Karpas-422 (cell line): ENCODE data around the gene DRD4. TPM values are rescaled to one million over a fixed set of nuclear protein-coding genes. Genes with fewer than 3 reads are reported as not detected.
"Not testable (repeated sequence)": the region's sequence is repeated elsewhere in the genome, so short reads cannot be mapped to it uniquely, and the experiment has no call there.

ENCODE experiments used
- DNase-seq: peaks from one replicate; pipeline ENCODE4 v3.0.0-alpha.2; 2015
- H2AFZ ChIP-seq: fragments of 200-600 bp; sonication (generic); 2 replicates; pipeline ENCODE4 v1.6.1; 2014; ENCODE audit warnings: antibody characterized with exemption, low read length, mixed read lengths
- H3K27ac ChIP-seq: fragments of 200-600 bp; sonication (generic); 2 replicates; pipeline ENCODE4 v1.5.1; 2014; ENCODE audit warnings: mild to moderate bottlenecking, low read length, moderate library complexity
- H3K27me3 ChIP-seq: fragments of 200-600 bp; sonication (generic); 2 replicates; pipeline ENCODE4 v1.6.1; 2014; ENCODE audit warnings: low read length, mixed read lengths
- H3K36me3 ChIP-seq: fragments of 200-600 bp; sonication (generic); 2 replicates; pipeline ENCODE4 v1.6.1; 2014; ENCODE audit warnings: low read length, mixed read lengths; ENCODE audit not compliant: insufficient read depth
- H3K4me1 ChIP-seq: fragments of 200-600 bp; sonication (generic); 2 replicates; pipeline ENCODE4 v1.6.1; 2014; ENCODE audit warnings: mild to moderate bottlenecking, low read length, mixed read lengths
- H3K4me2 ChIP-seq: fragments of 200-600 bp; sonication (generic); 2 replicates; pipeline ENCODE4 v1.6.1; 2014; ENCODE audit warnings: low read length, low read depth, mild to moderate bottlenecking; ENCODE audit not compliant: poor library complexity, severe bottlenecking
- H3K4me3 ChIP-seq: fragments of 200-600 bp; sonication (generic); 2 replicates; pipeline ENCODE4 v1.5.1; 2014; ENCODE audit warnings: mild to moderate bottlenecking, antibody characterized with exemption, low read length, mixed read lengths
- H3K79me2 ChIP-seq: fragments of 200-600 bp; sonication (generic); 2 replicates; pipeline ENCODE4 v1.6.1; 2014; ENCODE audit warnings: mild to moderate bottlenecking, low read length, mixed read lengths
- H3K9ac ChIP-seq: fragments of 200-600 bp; sonication (generic); 2 replicates; pipeline ENCODE4 v1.6.0; 2014; ENCODE audit warnings: low read length
- H3K9me2 ChIP-seq: fragments of 200-600 bp; sonication (generic), shearing (Covaris generic); replicated peaks from 2 replicates; pipeline ENCODE4 v1.6.0; 2014; ENCODE audit warnings: mild to moderate bottlenecking, low read length, moderate library complexity; ENCODE audit not compliant: insufficient read depth
- H3K9me3 ChIP-seq: fragments of 300-700, 200-600 bp; sonication (generic); 2 replicates; pipeline ENCODE4 v1.6.1; 2014; ENCODE audit warnings: low read length, mixed read lengths
- H4K20me1 ChIP-seq: fragments of 200-600 bp; sonication (generic); 2 replicates; pipeline ENCODE4 v1.6.1; 2014; ENCODE audit warnings: mild to moderate bottlenecking, antibody characterized with exemption, low read length, low read depth; ENCODE audit not compliant: insufficient read depth
- total RNA-seq: library from RNA; depleted of rRNA; stranded (reverse); fragments of >200 nt; shearing (Covaris generic); gene quantifications from 2 replicates; pipeline ENCODE4 v1.2.3, GENCODE V29; 2014; ENCODE audit warnings: low replicate concordance

DRD4 gene
- total RNA-seq, 1 experiment from 2014 or later = not detected

- DNase-seq = no peak
- Histone ChIP-seq H3K9me3 (no peaks in the 10 kb centered on the region), H3K9ac (no peak overlapping the region), H3K79me2 (no peaks in the 10 kb centered on the region), H3K9me2 (no peaks in the 10 kb centered on the region), H3K27ac (no peak overlapping the region), H3K4me1 (no peaks in the 10 kb centered on the region), H3K4me2 (no peak overlapping the region), H3K27me3 (no peaks in the 10 kb centered on the region), H2AFZ (no peak overlapping the region), H4K20me1 (no peaks in the 10 kb centered on the region), H3K4me3 (no peak overlapping the region), H3K36me3 (peaks cover 15% of the 10 kb centered on the region; the same call in 1 of the 2 replicates)
Observed at GRCh38 chr11:679271-680207, 42.5 kb downstream of the DRD4 start.

GRCh38 chr11:680476-680875 lies 43.4 kb downstream of the DRD4 start:
- no peak overlapping the region for H3K4me2 ChIP-seq
- H3K79me2 ChIP-seq = no peaks in the 10 kb centered on the region
- no peak for DNase-seq
- peaks cover 17% of the 10 kb centered on the region; the same call in 1 of the 2 replicates for H3K36me3 ChIP-seq
- no peaks in the 10 kb centered on the region for H3K9me3 ChIP-seq
- H3K27ac ChIP-seq = no peak overlapping the region
- no peaks in the 10 kb centered on the region for H3K4me1 ChIP-seq
- no peak overlapping the region for H3K9ac ChIP-seq
- H2AFZ ChIP-seq = no peak overlapping the region
- H4K20me1 ChIP-seq = no peaks in the 10 kb centered on the region
- H3K4me3 ChIP-seq = no peak overlapping the region
- H3K27me3 ChIP-seq = no peaks in the 10 kb centered on the region
- H3K9me2 ChIP-seq = no peaks in the 10 kb centered on the region

- no peak for DNase-seq
- no peaks in the 10 kb centered on the region for H3K27me3 ChIP-seq
- H3K27ac ChIP-seq = no peak overlapping the region
Observed at GRCh38 chr11:680970-681369, 43.9 kb downstream of the DRD4 start.

GRCh38 chr11:686451-687243 lies 49.6 kb downstream of the DRD4 start:
- H3K4me1 ChIP-seq = no peaks in the 10 kb centered on the region
- peaks cover 13% of the 10 kb centered on the region; the same call in 1 of the 2 replicates for H3K79me2 ChIP-seq
- no peaks in the 10 kb centered on the region for H3K9me2 ChIP-seq
- no peak overlapping the region for H3K4me2 ChIP-seq
- no peak overlapping the region for H3K4me3 ChIP-seq
- peaks cover 17% of the 10 kb centered on the region for H3K36me3 ChIP-seq
- no peak overlapping the region for H2AFZ ChIP-seq
- 0 out of 2 replicates have a peak, but pooled peaks cover 6% of the 10 kb centered on the region for H4K20me1 ChIP-seq
- H3K27me3 ChIP-seq = no peaks in the 10 kb centered on the region
- no peak for DNase-seq
- no peaks in the 10 kb centered on the region for H3K9me3 ChIP-seq
- H3K9ac ChIP-seq = no peak overlapping the region
- no peak overlapping the region for H3K27ac ChIP-seq

More at GRCh38 chr11:680970-681369, 43.9 kb downstream of the DRD4 start:
- Histone ChIP-seq H3K79me2 (no peaks in the 10 kb centered on the region), H2AFZ (no peak overlapping the region), H3K9me3 (no peaks in the 10 kb centered on the region), H3K4me2 (no peak overlapping the region), H3K4me3 (no peak overlapping the region), H3K9me2 (no peaks in the 10 kb centered on the region), H3K9ac (no peak overlapping the region), H3K4me1 (no peaks in the 10 kb centered on the region), H3K36me3 (peaks cover 17% of the 10 kb centered on the region; the same call in 1 of the 2 replicates), H4K20me1 (no peaks in the 10 kb centered on the region)

- Histone ChIP-seq H4K20me1 (0 out of 2 replicates have a peak, but pooled peaks cover 7% of the 10 kb centered on the region), H3K4me3 (no peak overlapping the region), H3K4me2 (no peak overlapping the region), H3K79me2 (peaks cover 22% of the 10 kb centered on the region), H3K27ac (no peak overlapping the region), H3K27me3 (no peaks in the 10 kb centered on the region), H3K9me2 (no peaks in the 10 kb centered on the region), H3K9me3 (no peaks in the 10 kb centered on the region), H2AFZ (no peak overlapping the region), H3K9ac (no peak overlapping the region), H3K4me1 (no peaks in the 10 kb centered on the region), H3K36me3 (peaks cover 17% of the 10 kb centered on the region)
- no peak for DNase-seq
Observed at GRCh38 chr11:687751-688150, 50.7 kb downstream of the DRD4 start.

GRCh38 chr11:688681-689080 lies 51.6 kb downstream of the DRD4 start:
- no peak overlapping the region for H3K9ac ChIP-seq
- no peak overlapping the region for H3K4me2 ChIP-seq
- no peak overlapping the region for H3K4me3 ChIP-seq
- peaks cover 9% of the 10 kb centered on the region for H3K4me1 ChIP-seq
- no peak overlapping the region for H3K27ac ChIP-seq
- H2AFZ ChIP-seq = no peak overlapping the region
- H3K9me3 ChIP-seq = no peaks in the 10 kb centered on the region
- 0 out of 2 replicates have a peak, but pooled peaks cover 7% of the 10 kb centered on the region for H4K20me1 ChIP-seq
- no peaks in the 10 kb centered on the region for H3K27me3 ChIP-seq
- peaks cover 10% of the 10 kb centered on the region for H3K36me3 ChIP-seq
- H3K9me2 ChIP-seq = no peaks in the 10 kb centered on the region
- peaks cover 31% of the 10 kb centered on the region for H3K79me2 ChIP-seq
- DNase-seq = no peak

- Histone ChIP-seq H3K27me3 (no peaks in the 10 kb centered on the region), H3K4me3 (no peak overlapping the region), H3K9me3 (no peaks in the 10 kb centered on the region), H3K36me3 (peaks cover 6% of the 10 kb centered on the region), H3K79me2 (peaks cover 38% of the 10 kb centered on the region), H3K27ac (no peak overlapping the region), H3K9ac (no peak overlapping the region), H2AFZ (no peak overlapping the region), H4K20me1 (0 out of 2 replicates have a peak, but pooled peaks cover 7% of the 10 kb centered on the region), H3K9me2 (no peaks in the 10 kb centered on the region), H3K4me1 (peaks cover 18% of the 10 kb centered on the region), H3K4me2 (no peak overlapping the region)
- no peak for DNase-seq
Observed at GRCh38 chr11:689625-690024, 52.6 kb downstream of the DRD4 start.

- H3K4me1 ChIP-seq = peaks cover 19% of the 10 kb centered on the region
- not testable (repeated sequence) for H3K27me3 ChIP-seq, H3K4me2 ChIP-seq, H2AFZ ChIP-seq, H3K4me3 ChIP-seq, DNase-seq, H3K9ac ChIP-seq, H4K20me1 ChIP-seq, H3K27ac ChIP-seq, H3K36me3 ChIP-seq, H3K9me2 ChIP-seq, H3K9me3 ChIP-seq
- H3K79me2 ChIP-seq = peaks cover 38% of the 10 kb centered on the region
Observed at GRCh38 chr11:690244-690643, 53.2 kb downstream of the DRD4 start.
